NCI-H2029 treated with DMSO at 0.1 percent for 48 hours (cell line): Measurements from ENCODE around the gene PSG2.
"Not testable (repeated sequence)": the region's sequence is repeated elsewhere in the genome, so short reads cannot be mapped to it uniquely, and the experiment has no call there.

Experiments
- DNase-seq: peaks from one replicate; lab custom pipeline; 2025; lab: John Stamatoyannopoulos, UW

Gene PSG2

DNA sequence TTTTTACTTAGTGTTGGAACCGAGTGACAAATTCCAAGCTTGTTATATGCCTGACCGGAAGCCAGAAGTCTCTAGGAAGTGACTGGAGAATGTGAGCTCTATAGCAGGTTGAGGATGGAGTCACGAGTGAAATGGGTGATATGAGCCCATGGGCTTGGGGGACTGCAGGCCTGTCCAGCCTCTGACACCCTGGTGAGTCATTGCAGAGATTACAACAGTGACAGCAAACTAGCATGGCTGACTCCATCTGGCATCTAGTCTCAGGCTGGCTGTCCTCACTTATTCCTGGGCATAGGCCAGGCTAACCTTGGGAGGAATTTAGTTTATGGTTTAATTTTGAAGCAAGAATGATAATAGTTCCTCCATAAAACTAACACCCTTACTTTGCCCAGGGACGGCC lies 4.6 kb downstream of the PSG2 start:
- not testable (repeated sequence) for DNase-seq

DNA sequence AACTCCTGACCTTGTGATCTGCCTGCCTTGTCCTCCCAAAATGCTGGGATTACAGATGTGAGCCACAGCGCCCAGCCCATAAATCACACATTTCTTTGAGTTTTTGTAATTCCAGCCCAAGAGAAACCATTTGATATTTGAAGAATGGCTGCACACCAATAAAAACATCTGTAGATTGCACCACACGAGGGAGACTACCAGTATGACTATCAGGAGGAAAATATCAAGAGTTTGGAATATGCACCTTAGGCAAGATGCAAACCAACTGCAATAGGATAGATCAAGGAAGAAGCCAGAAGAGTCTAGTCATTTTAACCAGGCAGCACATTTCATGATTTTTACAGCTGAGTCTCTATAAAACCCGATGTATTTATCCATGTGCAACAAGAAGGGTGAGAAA lies 20.1 kb downstream of the PSG2 start:
- not testable (repeated sequence) for DNase-seq

DNA sequence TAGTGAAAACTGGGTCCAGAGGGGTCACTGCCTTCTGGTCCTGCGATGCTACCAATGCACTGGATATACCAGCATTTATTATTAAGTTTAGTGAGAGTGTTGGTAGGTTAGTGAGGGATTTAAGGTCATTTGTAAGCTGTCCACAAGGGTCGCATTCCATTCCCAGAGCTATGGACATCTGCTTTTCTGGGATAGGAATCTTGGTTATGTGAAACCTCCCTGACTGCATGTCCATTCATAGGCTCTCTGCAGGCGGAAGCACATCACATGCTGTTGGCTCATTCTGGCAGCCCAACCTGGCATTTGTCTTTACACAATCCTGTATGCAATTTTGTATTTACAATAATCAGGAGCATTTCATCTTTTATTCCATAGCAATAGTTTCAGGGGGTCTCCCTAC lies 21.2 kb downstream of the PSG2 start:
- not testable (repeated sequence) for DNase-seq

DNA sequence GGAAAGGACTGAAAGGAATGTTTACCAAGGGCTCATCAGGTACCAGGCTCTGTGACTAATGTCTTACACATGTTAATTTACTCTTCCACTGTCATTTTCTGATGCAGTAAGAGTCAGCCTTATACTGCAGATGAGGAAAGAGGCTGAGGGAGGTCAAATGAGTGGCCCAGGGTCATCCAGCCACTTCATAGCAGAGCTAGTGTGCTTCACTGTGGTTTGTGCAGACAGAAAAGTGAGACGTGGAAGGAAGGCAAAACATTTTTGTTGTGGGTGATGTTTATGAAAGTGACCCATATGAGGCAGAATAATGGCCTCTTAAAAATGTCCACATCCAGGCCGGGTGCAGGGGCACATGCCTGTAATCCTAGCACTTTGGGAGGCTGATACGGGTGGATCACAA lies 22.2 kb downstream of the PSG2 start:
- not testable (repeated sequence) for DNase-seq

GRCh38 chr19:43059482-43059881 lies 23.0 kb downstream of the PSG2 start:
- DNase-seq = not testable (repeated sequence)

- DNase-seq = not testable (repeated sequence)
These were observed 24.1 kb downstream of the PSG2 start for GRCh38 chr19:43058440-43058839.

DNA sequence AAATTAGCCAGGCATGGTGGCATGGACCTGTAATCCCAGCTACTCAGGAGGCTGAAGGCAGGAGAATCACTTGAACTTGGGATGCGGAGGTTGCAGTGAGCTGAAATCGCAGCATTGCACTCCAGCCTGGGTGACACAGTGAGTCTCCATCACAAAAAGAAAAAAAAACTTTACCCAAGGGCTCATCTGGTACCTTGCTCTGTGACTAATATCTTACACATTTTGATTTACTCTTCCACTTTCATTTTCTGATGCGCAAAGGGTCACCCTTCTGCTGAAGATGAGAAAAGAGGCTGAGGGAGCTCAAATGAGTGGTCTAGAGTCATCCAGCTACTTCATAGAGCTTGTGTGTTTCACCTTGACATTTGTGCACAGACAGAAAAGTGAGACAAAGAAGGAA lies 34.5 kb downstream of the PSG2 start:
- DNase-seq = not testable (repeated sequence)

DNA sequence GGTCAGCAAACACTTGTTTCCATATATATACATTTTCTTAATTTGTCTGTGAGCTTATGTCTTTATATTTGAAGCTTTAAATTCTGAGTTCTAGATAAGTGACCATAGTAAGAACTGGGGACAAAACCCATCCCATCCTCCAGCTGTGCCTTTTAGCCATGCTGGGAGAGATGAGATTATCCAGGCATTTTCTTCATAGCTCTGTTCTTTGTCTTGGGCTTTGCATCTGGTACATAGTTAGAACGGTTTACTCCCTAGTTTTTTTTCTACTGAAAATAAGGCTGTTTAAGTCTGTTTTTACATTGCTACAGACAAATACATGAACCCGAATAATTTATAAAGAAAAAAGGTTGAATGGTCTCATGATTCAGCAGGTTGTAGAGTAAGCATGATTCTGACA lies 35.9 kb downstream of the PSG2 start:
- not testable (repeated sequence) for DNase-seq

DNA sequence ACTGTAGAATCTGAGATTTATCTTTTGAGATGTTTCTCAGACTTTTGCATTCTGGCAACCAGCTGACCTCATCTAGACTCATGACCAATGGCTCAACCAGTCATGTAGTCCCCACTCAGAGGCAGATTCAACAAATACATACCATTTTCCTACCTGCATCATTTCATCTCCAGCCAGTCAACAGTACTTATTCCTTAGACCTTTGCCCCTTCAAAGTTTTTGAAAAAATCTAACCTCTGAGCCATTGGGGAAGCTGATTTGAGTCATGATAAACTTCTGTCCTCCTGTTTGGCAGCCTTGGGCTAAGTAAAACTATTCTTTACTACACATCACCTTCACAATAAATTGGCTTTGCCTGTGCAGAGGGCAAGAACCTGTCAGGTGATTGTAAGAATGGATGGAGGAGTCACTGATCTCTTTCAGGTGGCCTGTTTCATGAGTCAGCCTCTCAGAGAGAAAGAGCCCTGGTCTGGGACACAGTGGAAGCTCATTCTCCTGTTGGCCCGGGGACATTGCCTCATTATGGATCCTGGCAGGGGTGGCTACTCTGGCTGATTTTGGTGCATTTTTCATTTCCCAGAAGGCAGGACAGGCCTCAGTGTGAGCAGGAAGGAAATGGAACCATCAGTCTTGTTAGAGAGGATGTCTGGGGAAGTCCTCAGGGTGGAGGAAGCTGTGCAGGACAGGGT lies 38.9 kb downstream of the PSG2 start:
- not testable (repeated sequence) for DNase-seq

DNA sequence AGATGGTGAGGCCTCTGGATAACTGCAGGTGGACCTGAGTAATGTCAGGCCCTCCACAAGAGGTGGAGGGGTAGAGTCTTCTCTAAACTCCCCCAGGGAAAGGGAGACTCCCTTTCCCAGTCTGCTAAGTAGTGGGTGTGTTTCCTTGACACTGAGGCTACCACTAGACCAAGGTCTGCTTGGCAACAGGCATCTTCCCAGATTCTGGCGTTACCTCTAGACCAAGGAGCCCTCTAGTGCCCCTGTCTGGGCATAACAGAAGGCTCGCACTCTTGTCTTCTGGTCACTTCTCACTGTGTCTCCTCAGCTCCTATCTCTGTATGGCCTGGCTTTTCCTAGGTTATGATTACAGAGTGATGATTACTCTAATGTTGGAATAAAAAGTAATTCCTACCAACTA lies 50.9 kb downstream of the PSG2 start:
- DNase-seq = not testable (repeated sequence)

DNA sequence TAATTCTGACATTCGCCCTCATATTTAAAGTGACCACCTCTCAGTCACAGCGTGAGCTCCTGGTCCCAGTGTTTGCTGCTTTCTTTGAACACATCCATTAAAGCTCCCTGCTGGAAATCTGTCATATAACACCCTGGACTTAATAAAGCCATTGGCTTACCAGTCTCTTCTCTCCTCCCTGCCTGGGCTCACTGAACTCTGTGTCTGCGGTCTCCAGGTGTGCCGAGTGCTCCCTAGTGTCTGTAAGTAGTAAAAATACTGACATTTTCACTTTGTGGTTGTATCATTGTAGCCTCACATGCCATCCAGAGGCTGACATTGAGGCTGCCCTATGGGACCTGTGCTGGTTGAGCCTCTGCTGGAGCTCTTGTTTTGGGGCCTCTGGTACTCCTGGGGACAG lies 53.6 kb downstream of the PSG2 start:
- no peak for DNase-seq

- not testable (repeated sequence) for DNase-seq
These were observed 54.5 kb downstream of the PSG2 start for GRCh38 chr19:43027985-43028384.

DNA sequence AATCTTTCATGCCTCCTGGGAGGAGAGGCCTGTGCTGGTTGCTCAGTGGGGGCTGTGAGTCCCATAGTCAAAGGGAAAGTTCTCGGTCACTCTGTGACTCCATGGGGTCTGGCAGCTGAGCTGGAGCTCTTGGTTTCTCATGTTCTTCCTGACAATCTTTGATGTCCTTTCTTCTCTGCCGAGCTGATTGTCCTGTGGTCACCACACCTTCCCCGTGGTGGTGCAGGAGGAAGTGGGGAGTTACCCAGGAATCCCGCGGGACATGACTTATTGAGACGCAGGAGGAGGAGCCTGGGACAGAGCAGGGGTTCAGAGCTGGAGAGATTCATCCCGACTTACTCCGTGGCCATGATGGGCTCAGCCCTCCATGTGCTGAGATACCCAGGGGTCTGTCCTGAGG lies 55.4 kb downstream of the PSG2 start:
- not testable (repeated sequence) for DNase-seq

DNA sequence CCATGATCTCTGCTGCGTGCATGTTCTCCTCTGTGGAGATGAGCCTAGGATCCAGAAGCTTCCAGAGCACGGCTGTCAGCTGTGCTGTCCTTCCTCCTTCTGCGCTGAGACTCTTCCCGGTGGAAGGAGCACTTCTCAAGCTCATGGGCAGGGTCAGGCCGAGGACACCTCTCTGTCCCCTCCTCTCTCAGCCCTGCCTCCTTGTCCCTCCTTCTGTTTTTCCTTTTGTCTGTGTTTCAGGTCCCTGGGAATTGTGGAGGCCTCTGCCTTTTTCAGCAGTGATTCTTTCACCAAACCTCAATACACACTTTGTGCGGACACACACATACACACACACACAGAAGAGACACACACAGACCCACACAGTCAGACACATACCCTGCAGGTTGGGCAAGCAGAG lies 56.1 kb downstream of the PSG2 start, which contains the start of gene PSG11:
Gene PSG11 (minus strand): TSS at position 101 of the 400 bp plus-strand sequence. CDS start 97 bp downstream, at position 4.
- not testable (repeated sequence) for DNase-seq

GRCh38 chr19:43022098-43022497 lies 60.4 kb downstream of the PSG2 start:
- not testable (repeated sequence) for DNase-seq

GRCh38 chr19:43021629-43022028 lies 60.9 kb downstream of the PSG2 start:
- DNase-seq = not testable (repeated sequence)

DNA sequence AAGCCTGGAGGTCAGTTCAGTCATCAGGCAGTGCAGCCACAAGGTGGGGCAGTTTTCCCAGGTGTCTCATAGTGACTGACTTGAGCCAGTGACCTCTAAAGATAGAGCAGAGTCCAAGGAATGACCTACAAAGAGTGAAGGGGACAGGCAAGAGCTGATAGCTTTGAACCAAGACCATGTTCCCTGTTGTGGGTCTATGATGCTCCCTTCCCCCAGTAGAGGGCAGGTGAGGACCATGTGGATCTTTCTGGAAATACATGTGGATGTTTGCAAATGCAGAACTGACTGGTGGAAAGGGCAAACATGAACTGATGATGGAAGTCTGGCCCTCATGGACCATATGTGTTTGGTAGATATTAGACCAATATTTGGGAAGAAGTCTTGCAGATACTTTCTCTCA lies 62.9 kb downstream of the PSG2 start:
- DNase-seq = not testable (repeated sequence)
